Epithelial cell of esophagus (primary cell): ENCODE results near the gene TRAPPC2B.

Source experiments
- DNase-seq: peaks from one replicate; pipeline ENCODE4 v3.0.0; 2010; ENCODE audit warnings: low read depth
- H3K4me3 ChIP-seq: 2 replicates; pipeline ENCODE4 v1.5.1; 2011; ENCODE audit warnings: mild to moderate bottlenecking, low read length, control low read depth
- CTCF ChIP-seq: IDR thresholded peaks from 2 replicates; pipeline ENCODE4 v1.5.1; 2011; ENCODE audit warnings: low read depth, mild to moderate bottlenecking, low read length, control low read depth, inconsistent platforms; ENCODE audit not compliant: insufficient read depth; ENCODE audit errors: missing control alignments

TRAPPC2B gene

GRCh38 chr19:57362997-57363687, at the start of gene TRAPPC2B, which contains the start of gene ZNF547:
TSS of gene TRAPPC2B (plus strand) at chr19:57363551. CDS start at chr19:57364834, 1,283 bp downstream.
TSS of gene ZNF547 (plus strand) at chr19:57363551. CDS start at chr19:57368556, 5,005 bp downstream.
- H3K4me3 ChIP-seq = peak within 1 kb of the TSS; percentile 78
- TF ChIP-seq CTCF = no peak

GRCh38 chr19:57314146-57314545, 49.2 kb upstream of the TRAPPC2B start:
- H3K4me3 ChIP-seq = no peak overlapping the region
- TF ChIP-seq CTCF = no peak
- no peak for DNase-seq

More at GRCh38 chr19:57362997-57363687, at the start of gene TRAPPC2B, which contains the start of gene ZNF547:
- DNase-seq = peak; percentile 100

GRCh38 chr19:57317503-57317902, 45.8 kb upstream of the TRAPPC2B start:
- no peak for DNase-seq
- no peak overlapping the region for H3K4me3 ChIP-seq
- no peak for TF ChIP-seq CTCF

GRCh38 chr19:57319869-57320179, 43.5 kb upstream of the TRAPPC2B start:
- TF ChIP-seq CTCF = no peak
- peak overlapping the region; percentile 63 for H3K4me3 ChIP-seq
- DNase-seq = no peak

- H3K4me3 ChIP-seq = peak within 1 kb of the TSS; percentile 63
- peak; percentile 31 for TF ChIP-seq CTCF
- DNase-seq = peak; percentile 98
Observed at GRCh38 chr19:57320180-57321084, 42.9 kb upstream of the TRAPPC2B start, which contains the start of gene ZNF543. TSS of gene ZNF543 (plus strand) at chr19:57320472. CDS start at chr19:57320854, 382 bp downstream.

- DNase-seq = no peak
- peak overlapping the region; percentile 63 for H3K4me3 ChIP-seq
- no peak for TF ChIP-seq CTCF
Observed at GRCh38 chr19:57321116-57321515, 42.2 kb upstream of the TRAPPC2B start.
